H1 (cell line): Measurements from ENCODE around the gene EXD3. TPM values are rescaled to one million over a fixed set of nuclear protein-coding genes. Genes with fewer than 3 reads are reported as not detected.

ENCODE experiments used
- CBX5 ChIP-seq: fragments of 300-800, 300-1000 bp; sonication (generic); IDR thresholded peaks from 2 replicates; pipeline ENCODE4 v1.7.1; 2016; ENCODE audit warnings: antibody characterized with exemption, low read length, low read depth
- GABPA ChIP-seq: IDR thresholded peaks from 2 replicates; pipeline ENCODE4 v1.6.1; 2011; ENCODE audit warnings: mild to moderate bottlenecking, low read length, moderate library complexity, borderline replicate concordance; ENCODE audit not compliant: insufficient read depth
- JUND ChIP-seq: IDR thresholded peaks from 2 replicates; pipeline ENCODE4 v1.6.1; 2011; ENCODE audit warnings: mild to moderate bottlenecking, improper control_type of control experiment, low read length
- PHF8 ChIP-seq: fragments of 200-600 bp; sonication (generic); conservative IDR thresholded peaks from 2 replicates; pipeline ENCODE4 v1.7.1; 2012; ENCODE audit warnings: low read depth, mild to moderate bottlenecking, inconsistent platforms, low read length, moderate library complexity
- SIRT6 ChIP-seq: IDR thresholded peaks from one replicate; pipeline ENCODE4 v1.7.1; 2012; ENCODE audit warnings: low read length, inconsistent platforms
- TEAD4 ChIP-seq: IDR thresholded peaks from 2 replicates; pipeline ENCODE4 v1.6.1; 2012; ENCODE audit warnings: low read depth, low read length, inconsistent platforms, mixed read lengths
- polyA plus RNA-seq, 7 experiments: library from polyadenylated mRNA; depleted of rRNA in 3 of 7; stranded (reverse) in 5 of 7; unstranded in 2 of 7; fragments of >200 nt in 5 of 7; fragments of 200-250 nt in 2 of 7; gene quantifications; 1 replicate in 5 of 7; 2 replicates in 1 of 7; 4 replicates in 1 of 7; pipeline versions ENCODE4 v1.2.1 to v1.2.3, GENCODE V29; 2011 to 2013; ENCODE audit warnings: missing spikeins in 2 of 7, mixed read lengths in 2 of 7
- total RNA-seq: library from RNA; stranded (reverse); fragmentation: NEBNext Ultra II Directional; extraction: Animal tissue kit (Norgen Biotek cat#: 25700); gene quantifications from 2 replicates; pipeline ENCODE4 v1.2.1, GENCODE V29; 2021
- TF ChIP-seq, protein P1 (sequence below): fragments of 300-600 bp; sonication (generic); IDR thresholded peaks from 2 replicates; pipeline ENCODE4 v1.7.1; 2012; ENCODE audit warnings: low read length, moderate library complexity, mild to moderate bottlenecking, inconsistent platforms; ENCODE audit not compliant: insufficient replicate concordance
- TF ChIP-seq, protein P2 (sequence below), 3 experiments: IDR thresholded peaks; 1 replicate in 2 of 3; 2 replicates in 1 of 3; pipeline versions ENCODE4 v1.5.1 to v1.6.1; 2011; ENCODE audit warnings: low read length in 3 of 3, mild to moderate bottlenecking in 3 of 3, inconsistent platforms in 2 of 3, low read depth in 1 of 3, moderate library complexity in 1 of 3; ENCODE audit not compliant: insufficient read depth in 1 of 3; ENCODE audit errors: control extremely low read depth in 1 of 3

Gene EXD3
- total and polyA plus RNA-seq, 2 of the 8 experiments (the other 6 are each of a cell fraction or from before 2014, with no cell fraction given): 7.2 to 9.4 TPM

DNA sequence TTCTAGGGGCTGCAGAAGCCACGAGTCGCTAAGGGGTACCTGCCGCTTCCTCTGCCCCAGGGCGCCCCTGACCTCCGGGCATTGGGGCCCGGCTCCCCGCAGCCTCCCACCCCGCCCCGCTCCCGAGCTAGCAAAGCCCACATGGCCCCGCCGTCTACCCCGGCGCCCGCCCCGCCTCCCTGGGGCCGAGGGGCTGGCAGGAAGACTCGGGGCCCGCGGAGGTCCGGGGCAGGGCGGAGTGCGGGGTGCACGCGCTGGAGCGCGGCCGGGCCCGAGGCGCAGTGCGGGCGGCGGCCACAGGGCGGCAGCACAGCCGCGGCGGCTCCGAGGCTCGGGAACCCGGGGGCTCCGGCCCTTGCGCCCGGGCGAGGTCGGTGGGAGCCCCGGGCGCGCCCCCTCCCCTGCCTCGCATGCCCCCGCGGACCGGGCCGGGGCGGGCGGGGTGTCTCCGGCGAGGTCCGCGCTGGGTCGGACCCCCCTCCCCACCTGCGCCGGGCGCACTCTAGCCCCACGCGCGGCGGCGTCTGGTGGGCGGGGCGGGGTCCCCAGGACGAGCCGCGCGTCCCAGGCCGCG lies 127.6 kb downstream of the EXD3 start (continued):
- TF ChIP-seq, protein P1, sequence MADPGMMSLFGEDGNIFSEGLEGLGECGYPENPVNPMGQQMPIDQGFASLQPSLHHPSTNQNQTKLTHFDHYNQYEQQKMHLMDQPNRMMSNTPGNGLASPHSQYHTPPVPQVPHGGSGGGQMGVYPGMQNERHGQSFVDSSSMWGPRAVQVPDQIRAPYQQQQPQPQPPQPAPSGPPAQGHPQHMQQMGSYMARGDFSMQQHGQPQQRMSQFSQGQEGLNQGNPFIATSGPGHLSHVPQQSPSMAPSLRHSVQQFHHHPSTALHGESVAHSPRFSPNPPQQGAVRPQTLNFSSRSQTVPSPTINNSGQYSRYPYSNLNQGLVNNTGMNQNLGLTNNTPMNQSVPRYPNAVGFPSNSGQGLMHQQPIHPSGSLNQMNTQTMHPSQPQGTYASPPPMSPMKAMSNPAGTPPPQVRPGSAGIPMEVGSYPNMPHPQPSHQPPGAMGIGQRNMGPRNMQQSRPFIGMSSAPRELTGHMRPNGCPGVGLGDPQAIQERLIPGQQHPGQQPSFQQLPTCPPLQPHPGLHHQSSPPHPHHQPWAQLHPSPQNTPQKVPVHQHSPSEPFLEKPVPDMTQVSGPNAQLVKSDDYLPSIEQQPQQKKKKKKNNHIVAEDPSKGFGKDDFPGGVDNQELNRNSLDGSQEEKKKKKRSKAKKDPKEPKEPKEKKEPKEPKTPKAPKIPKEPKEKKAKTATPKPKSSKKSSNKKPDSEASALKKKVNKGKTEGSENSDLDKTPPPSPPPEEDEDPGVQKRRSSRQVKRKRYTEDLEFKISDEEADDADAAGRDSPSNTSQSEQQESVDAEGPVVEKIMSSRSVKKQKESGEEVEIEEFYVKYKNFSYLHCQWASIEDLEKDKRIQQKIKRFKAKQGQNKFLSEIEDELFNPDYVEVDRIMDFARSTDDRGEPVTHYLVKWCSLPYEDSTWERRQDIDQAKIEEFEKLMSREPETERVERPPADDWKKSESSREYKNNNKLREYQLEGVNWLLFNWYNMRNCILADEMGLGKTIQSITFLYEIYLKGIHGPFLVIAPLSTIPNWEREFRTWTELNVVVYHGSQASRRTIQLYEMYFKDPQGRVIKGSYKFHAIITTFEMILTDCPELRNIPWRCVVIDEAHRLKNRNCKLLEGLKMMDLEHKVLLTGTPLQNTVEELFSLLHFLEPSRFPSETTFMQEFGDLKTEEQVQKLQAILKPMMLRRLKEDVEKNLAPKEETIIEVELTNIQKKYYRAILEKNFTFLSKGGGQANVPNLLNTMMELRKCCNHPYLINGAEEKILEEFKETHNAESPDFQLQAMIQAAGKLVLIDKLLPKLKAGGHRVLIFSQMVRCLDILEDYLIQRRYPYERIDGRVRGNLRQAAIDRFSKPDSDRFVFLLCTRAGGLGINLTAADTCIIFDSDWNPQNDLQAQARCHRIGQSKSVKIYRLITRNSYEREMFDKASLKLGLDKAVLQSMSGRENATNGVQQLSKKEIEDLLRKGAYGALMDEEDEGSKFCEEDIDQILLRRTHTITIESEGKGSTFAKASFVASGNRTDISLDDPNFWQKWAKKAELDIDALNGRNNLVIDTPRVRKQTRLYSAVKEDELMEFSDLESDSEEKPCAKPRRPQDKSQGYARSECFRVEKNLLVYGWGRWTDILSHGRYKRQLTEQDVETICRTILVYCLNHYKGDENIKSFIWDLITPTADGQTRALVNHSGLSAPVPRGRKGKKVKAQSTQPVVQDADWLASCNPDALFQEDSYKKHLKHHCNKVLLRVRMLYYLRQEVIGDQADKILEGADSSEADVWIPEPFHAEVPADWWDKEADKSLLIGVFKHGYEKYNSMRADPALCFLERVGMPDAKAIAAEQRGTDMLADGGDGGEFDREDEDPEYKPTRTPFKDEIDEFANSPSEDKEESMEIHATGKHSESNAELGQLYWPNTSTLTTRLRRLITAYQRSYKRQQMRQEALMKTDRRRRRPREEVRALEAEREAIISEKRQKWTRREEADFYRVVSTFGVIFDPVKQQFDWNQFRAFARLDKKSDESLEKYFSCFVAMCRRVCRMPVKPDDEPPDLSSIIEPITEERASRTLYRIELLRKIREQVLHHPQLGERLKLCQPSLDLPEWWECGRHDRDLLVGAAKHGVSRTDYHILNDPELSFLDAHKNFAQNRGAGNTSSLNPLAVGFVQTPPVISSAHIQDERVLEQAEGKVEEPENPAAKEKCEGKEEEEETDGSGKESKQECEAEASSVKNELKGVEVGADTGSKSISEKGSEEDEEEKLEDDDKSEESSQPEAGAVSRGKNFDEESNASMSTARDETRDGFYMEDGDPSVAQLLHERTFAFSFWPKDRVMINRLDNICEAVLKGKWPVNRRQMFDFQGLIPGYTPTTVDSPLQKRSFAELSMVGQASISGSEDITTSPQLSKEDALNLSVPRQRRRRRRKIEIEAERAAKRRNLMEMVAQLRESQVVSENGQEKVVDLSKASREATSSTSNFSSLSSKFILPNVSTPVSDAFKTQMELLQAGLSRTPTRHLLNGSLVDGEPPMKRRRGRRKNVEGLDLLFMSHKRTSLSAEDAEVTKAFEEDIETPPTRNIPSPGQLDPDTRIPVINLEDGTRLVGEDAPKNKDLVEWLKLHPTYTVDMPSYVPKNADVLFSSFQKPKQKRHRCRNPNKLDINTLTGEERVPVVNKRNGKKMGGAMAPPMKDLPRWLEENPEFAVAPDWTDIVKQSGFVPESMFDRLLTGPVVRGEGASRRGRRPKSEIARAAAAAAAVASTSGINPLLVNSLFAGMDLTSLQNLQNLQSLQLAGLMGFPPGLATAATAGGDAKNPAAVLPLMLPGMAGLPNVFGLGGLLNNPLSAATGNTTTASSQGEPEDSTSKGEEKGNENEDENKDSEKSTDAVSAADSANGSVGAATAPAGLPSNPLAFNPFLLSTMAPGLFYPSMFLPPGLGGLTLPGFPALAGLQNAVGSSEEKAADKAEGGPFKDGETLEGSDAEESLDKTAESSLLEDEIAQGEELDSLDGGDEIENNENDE: no peak
- TF ChIP-seq, protein P2, sequence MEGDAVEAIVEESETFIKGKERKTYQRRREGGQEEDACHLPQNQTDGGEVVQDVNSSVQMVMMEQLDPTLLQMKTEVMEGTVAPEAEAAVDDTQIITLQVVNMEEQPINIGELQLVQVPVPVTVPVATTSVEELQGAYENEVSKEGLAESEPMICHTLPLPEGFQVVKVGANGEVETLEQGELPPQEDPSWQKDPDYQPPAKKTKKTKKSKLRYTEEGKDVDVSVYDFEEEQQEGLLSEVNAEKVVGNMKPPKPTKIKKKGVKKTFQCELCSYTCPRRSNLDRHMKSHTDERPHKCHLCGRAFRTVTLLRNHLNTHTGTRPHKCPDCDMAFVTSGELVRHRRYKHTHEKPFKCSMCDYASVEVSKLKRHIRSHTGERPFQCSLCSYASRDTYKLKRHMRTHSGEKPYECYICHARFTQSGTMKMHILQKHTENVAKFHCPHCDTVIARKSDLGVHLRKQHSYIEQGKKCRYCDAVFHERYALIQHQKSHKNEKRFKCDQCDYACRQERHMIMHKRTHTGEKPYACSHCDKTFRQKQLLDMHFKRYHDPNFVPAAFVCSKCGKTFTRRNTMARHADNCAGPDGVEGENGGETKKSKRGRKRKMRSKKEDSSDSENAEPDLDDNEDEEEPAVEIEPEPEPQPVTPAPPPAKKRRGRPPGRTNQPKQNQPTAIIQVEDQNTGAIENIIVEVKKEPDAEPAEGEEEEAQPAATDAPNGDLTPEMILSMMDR (IDR thresholded peaks at IDR 0.05; ENCODE audit: control extremely low read depth in 1 of 3, insufficient read depth in 1 of 3, low read depth in 1 of 3, low read length in 3 of 3): peak in 2 of 3 experiments; percentile 70 to 88; a peak in 3 of 4 replicates
- no peak for TF ChIP-seq JUND
- TF ChIP-seq GABPA: peak; percentile 64; the same call in 1 of the 2 replicates
- no peak for TF ChIP-seq TEAD4
- no peak for TF ChIP-seq SIRT6
- TF ChIP-seq PHF8: 0 out of 2 replicates have a peak, but pooled peaks have one; percentile 29
- TF ChIP-seq CBX5: no peak
